WI38 (cell line): Measurements from ENCODE around the gene UPP2.

Source experiments
- H3K4me3 ChIP-seq: 2 replicates; pipeline ENCODE4 v1.5.1; 2011; ENCODE audit warnings: low read depth, mild to moderate bottlenecking, control low read depth, low read length
- CTCF ChIP-seq: IDR thresholded peaks from 2 replicates; pipeline ENCODE4 v1.5.1; 2012; ENCODE audit warnings: low read depth, mild to moderate bottlenecking, control low read depth, low read length

Gene UPP2

GRCh38 chr2:158095269-158095668 lies 6.4 kb upstream of the UPP2 start:
- TF ChIP-seq CTCF: no peak
- H3K4me3 ChIP-seq: no peak overlapping the region

GRCh38 chr2:158095912-158096311 lies 5.8 kb upstream of the UPP2 start:
- no peak overlapping the region for H3K4me3 ChIP-seq
- no peak for TF ChIP-seq CTCF

- TF ChIP-seq CTCF: no peak
- no peak overlapping the region for H3K4me3 ChIP-seq
Observed at GRCh38 chr2:158097481-158097880, 4.2 kb upstream of the UPP2 start.

GRCh38 chr2:158098178-158098577 lies 3.5 kb upstream of the UPP2 start:
- TF ChIP-seq CTCF: no peak
- no peak overlapping the region for H3K4me3 ChIP-seq

GRCh38 chr2:158099716-158100115 lies 2.0 kb upstream of the UPP2 start:
- no peak for TF ChIP-seq CTCF
- H3K4me3 ChIP-seq: no peak overlapping the region

GRCh38 chr2:158100411-158100810 lies 1.3 kb upstream of the UPP2 start:
- no peak overlapping the region for H3K4me3 ChIP-seq
- no peak for TF ChIP-seq CTCF

- TF ChIP-seq CTCF: no peak
- H3K4me3 ChIP-seq: no peak overlapping the region
Observed at GRCh38 chr2:158102446-158102845, 770 bp downstream of the UPP2 start.
